Muscle layer of colon (tissue), 2 donors: ENCODE measurements around the gene DENND1A.

ENCODE experiments used
- H3K27ac ChIP-seq: one replicate; pipeline ENCODE4 v1.7.0; 2013; ENCODE audit warnings: low read depth, mild to moderate bottlenecking, low read length, moderate library complexity
- H3K27me3 ChIP-seq, 2 donors: one replicate each; pipeline ENCODE4 v1.7.0; 2013; ENCODE audit warnings: low read length in 2 of 2, mild to moderate bottlenecking in 2 of 2; ENCODE audit not compliant: insufficient read depth in 2 of 2, control insufficient read depth in 1 of 2
- H3K36me3 ChIP-seq: one replicate; pipeline ENCODE4 v1.7.0; 2013; ENCODE audit warnings: mild to moderate bottlenecking, low read length; ENCODE audit not compliant: insufficient read depth
- H3K4me1 ChIP-seq: one replicate; pipeline ENCODE4 v1.7.0; 2013; ENCODE audit warnings: mild to moderate bottlenecking, low read length; ENCODE audit not compliant: insufficient read depth
- H3K4me3 ChIP-seq, 2 donors: one replicate each; pipeline ENCODE4 v1.7.0; 2013; ENCODE audit warnings: low read length in 2 of 2, low read depth in 1 of 2, mild to moderate bottlenecking in 1 of 2, moderate library complexity in 1 of 2
- H3K9ac ChIP-seq: one replicate; pipeline ENCODE4 v1.7.0; 2013; ENCODE audit warnings: low read length
- H3K9me3 ChIP-seq: one replicate; pipeline ENCODE4 v1.7.0; 2013; ENCODE audit warnings: mild to moderate bottlenecking, low read length
- donor health status: abdominal sarcoma.
- donor health status: Adenocarcinoma of cecum.

Gene DENND1A

GRCh38 chr9:123597876-123598556, 331.9 kb downstream of the DENND1A start:
- no peaks in the 10 kb centered on the region for H3K27me3 ChIP-seq
- no peaks in the 10 kb centered on the region for H3K4me1 ChIP-seq
- H3K9me3 ChIP-seq: no peaks in the 10 kb centered on the region
- H3K4me3 ChIP-seq: no peak overlapping the region
- no peaks in the 10 kb centered on the region for H3K36me3 ChIP-seq
- H3K9ac ChIP-seq: no peak overlapping the region
- H3K27ac ChIP-seq: no peak overlapping the region

- Histone ChIP-seq H3K4me1 (no peaks in the 10 kb centered on the region), H3K27ac (no peak overlapping the region), H3K27me3 (no peaks in the 10 kb centered on the region), H3K9ac (no peak overlapping the region), H3K36me3 (no peaks in the 10 kb centered on the region), H3K9me3 (no peaks in the 10 kb centered on the region), H3K4me3 (no peak overlapping the region)
Observed at GRCh38 chr9:123597048-123597447, 332.9 kb downstream of the DENND1A start.

GRCh38 chr9:123591283-123591682, 338.6 kb downstream of the DENND1A start:
- Histone ChIP-seq H3K27ac (no peak overlapping the region), H3K4me3 (no peak overlapping the region), H3K4me1 (no peaks in the 10 kb centered on the region), H3K36me3 (no peaks in the 10 kb centered on the region), H3K9ac (no peak overlapping the region), H3K27me3 (no peaks in the 10 kb centered on the region), H3K9me3 (no peaks in the 10 kb centered on the region)

- Histone ChIP-seq H3K4me3 (no peak overlapping the region), H3K9ac (no peak overlapping the region), H3K27me3 (no peaks in the 10 kb centered on the region), H3K4me1 (no peaks in the 10 kb centered on the region), H3K9me3 (no peaks in the 10 kb centered on the region), H3K27ac (no peak overlapping the region), H3K36me3 (no peaks in the 10 kb centered on the region)
Observed at GRCh38 chr9:123590499-123590898, 339.4 kb downstream of the DENND1A start.

GRCh38 chr9:123589361-123590239, 340.3 kb downstream of the DENND1A start:
- H3K27me3 ChIP-seq: no peaks in the 10 kb centered on the region
- H3K9ac ChIP-seq: no peak overlapping the region
- no peaks in the 10 kb centered on the region for H3K36me3 ChIP-seq
- no peaks in the 10 kb centered on the region for H3K9me3 ChIP-seq
- no peak overlapping the region for H3K4me3 ChIP-seq
- no peaks in the 10 kb centered on the region for H3K4me1 ChIP-seq
- H3K27ac ChIP-seq: no peak overlapping the region

- Histone ChIP-seq H3K4me3 (no peak overlapping the region), H3K9ac (no peak overlapping the region), H3K9me3 (no peaks in the 10 kb centered on the region), H3K27me3 (no peaks in the 10 kb centered on the region), H3K27ac (no peak overlapping the region), H3K36me3 (no peaks in the 10 kb centered on the region), H3K4me1 (no peaks in the 10 kb centered on the region)
Observed at GRCh38 chr9:123586275-123586674, 343.7 kb downstream of the DENND1A start.

GRCh38 chr9:123584202-123585176, 345.4 kb downstream of the DENND1A start:
- H3K36me3 ChIP-seq: no peaks in the 10 kb centered on the region
- H3K9me3 ChIP-seq: no peaks in the 10 kb centered on the region
- H3K27me3 ChIP-seq: no peaks in the 10 kb centered on the region
- H3K4me1 ChIP-seq: no peaks in the 10 kb centered on the region
- no peak overlapping the region for H3K27ac ChIP-seq
- no peak overlapping the region for H3K9ac ChIP-seq
- no peak overlapping the region for H3K4me3 ChIP-seq

GRCh38 chr9:123583646-123584045, 346.3 kb downstream of the DENND1A start:
- Histone ChIP-seq H3K4me1 (no peaks in the 10 kb centered on the region), H3K9me3 (no peaks in the 10 kb centered on the region), H3K27ac (no peak overlapping the region), H3K36me3 (no peaks in the 10 kb centered on the region), H3K27me3 (no peaks in the 10 kb centered on the region), H3K9ac (no peak overlapping the region), H3K4me3 (no peak overlapping the region)

- H3K27ac ChIP-seq: no peak overlapping the region
- no peaks in the 10 kb centered on the region for H3K9me3 ChIP-seq
- no peaks in the 10 kb centered on the region for H3K36me3 ChIP-seq
- H3K4me3 ChIP-seq: no peak overlapping the region
- H3K9ac ChIP-seq: no peak overlapping the region
- H3K4me1 ChIP-seq: peaks cover 13% of the 10 kb centered on the region
- no peaks in the 10 kb centered on the region for H3K27me3 ChIP-seq
Observed at GRCh38 chr9:123571240-123571639, 358.7 kb downstream of the DENND1A start.

- H3K9me3 ChIP-seq: no peaks in the 10 kb centered on the region
- H3K4me1 ChIP-seq: peaks cover 13% of the 10 kb centered on the region
- H3K27me3 ChIP-seq: no peaks in the 10 kb centered on the region
- no peak overlapping the region for H3K27ac ChIP-seq
- no peak overlapping the region for H3K4me3 ChIP-seq
- no peak overlapping the region for H3K9ac ChIP-seq
- no peaks in the 10 kb centered on the region for H3K36me3 ChIP-seq
Observed at GRCh38 chr9:123568691-123569688, 360.9 kb downstream of the DENND1A start.
